C4-2B (cell line): Measurements from ENCODE around the gene SH3PXD2B.
"Not testable (repeated sequence)": the region's sequence is repeated elsewhere in the genome, so short reads cannot be mapped to it uniquely, and the experiment has no call there.

Source experiments
- H3K27ac ChIP-seq: fragments of 450-650 bp; 2 replicates; pipeline ENCODE4 v1.5.1; 2017
- CTCF ChIP-seq: fragments of 450-650 bp; conservative IDR thresholded peaks from 2 replicates; pipeline ENCODE4 v1.5.1; 2017; ENCODE audit warnings: mild to moderate bottlenecking
- ZFX ChIP-seq: fragments of 450-650 bp; IDR thresholded peaks from 2 replicates; pipeline ENCODE4 v1.6.1; 2017

The SH3PXD2B gene

GRCh38 chr5:172407822-172408221, 46.5 kb downstream of the SH3PXD2B start:
- TF ChIP-seq CTCF (no peak), ZFX (no peak)
- H3K27ac ChIP-seq, result no peak overlapping the region

GRCh38 chr5:172407241-172407691, 47.1 kb downstream of the SH3PXD2B start:
- no peak for TF ChIP-seq CTCF
- TF ChIP-seq ZFX, result no peak
- H3K27ac ChIP-seq, result no peak overlapping the region

GRCh38 chr5:172405226-172406107, 48.9 kb downstream of the SH3PXD2B start:
- TF ChIP-seq CTCF, result no peak
- TF ChIP-seq ZFX, result no peak
- H3K27ac ChIP-seq, result no peak overlapping the region

- no peak overlapping the region for H3K27ac ChIP-seq
- TF ChIP-seq ZFX (no peak), CTCF (no peak)
These were observed 49.6 kb downstream of the SH3PXD2B start for GRCh38 chr5:172404746-172405145.

GRCh38 chr5:172403817-172404216, 50.5 kb downstream of the SH3PXD2B start:
- H3K27ac ChIP-seq, result no peak overlapping the region
- TF ChIP-seq ZFX (no peak), CTCF (no peak)

- H3K27ac ChIP-seq, result no peak overlapping the region
- TF ChIP-seq CTCF, result no peak
- TF ChIP-seq ZFX, result no peak
These were observed 51.0 kb downstream of the SH3PXD2B start for GRCh38 chr5:172403189-172403796.

- H3K27ac ChIP-seq, result no peak overlapping the region
These were observed 51.7 kb downstream of the SH3PXD2B start for GRCh38 chr5:172402531-172403188.

GRCh38 chr5:172402031-172402430, 52.3 kb downstream of the SH3PXD2B start:
- H3K27ac ChIP-seq, result not testable (repeated sequence)

More at GRCh38 chr5:172402531-172403188, 51.7 kb downstream of the SH3PXD2B start:
- no peak for TF ChIP-seq ZFX
